AG09309 (cell line): ENCODE measurements around the gene ABHD17C.

Source experiments
- DNase-seq: peaks from one replicate; pipeline ENCODE4 v3.0.0-alpha.2; 2010; ENCODE audit warnings: low read depth
- H3K4me3 ChIP-seq: 2 replicates; pipeline ENCODE4 v1.5.1; 2011; ENCODE audit warnings: mild to moderate bottlenecking, low read depth, low read length, moderate library complexity; ENCODE audit not compliant: control insufficient read depth
- CTCF ChIP-seq: IDR thresholded peaks from 2 replicates; pipeline ENCODE4 v1.5.1; 2011; ENCODE audit warnings: mild to moderate bottlenecking, low read depth, low read length, inconsistent platforms; ENCODE audit not compliant: insufficient read depth, control insufficient read depth; ENCODE audit errors: missing control alignments

ABHD17C gene

GRCh38 chr15:80736560-80736959 is 41.5 kb downstream of the ABHD17C start:
- no peak overlapping the region for H3K4me3 ChIP-seq
- DNase-seq: no peak
- TF ChIP-seq CTCF: no peak

GRCh38 chr15:80739919-80740318 is 44.8 kb downstream of the ABHD17C start:
- no peak overlapping the region for H3K4me3 ChIP-seq
- no peak for DNase-seq
- no peak for TF ChIP-seq CTCF

- no peak for TF ChIP-seq CTCF
- DNase-seq: no peak
- H3K4me3 ChIP-seq: no peak overlapping the region
Observed at GRCh38 chr15:80742081-80742480, 47.0 kb downstream of the ABHD17C start.

GRCh38 chr15:80743189-80743833 is 48.2 kb downstream of the ABHD17C start:
- DNase-seq: no peak
- H3K4me3 ChIP-seq: no peak overlapping the region
- no peak for TF ChIP-seq CTCF

- H3K4me3 ChIP-seq: no peak overlapping the region
- DNase-seq: no peak
- TF ChIP-seq CTCF: no peak
Observed at GRCh38 chr15:80744415-80744814, 49.3 kb downstream of the ABHD17C start.

GRCh38 chr15:80744826-80745225 is 49.7 kb downstream of the ABHD17C start:
- H3K4me3 ChIP-seq: no peak overlapping the region
- DNase-seq: peak; percentile 62
- TF ChIP-seq CTCF: no peak

GRCh38 chr15:80745888-80746287 is 50.8 kb downstream of the ABHD17C start:
- no peak for DNase-seq
- no peak overlapping the region for H3K4me3 ChIP-seq
- TF ChIP-seq CTCF: no peak
